Nasal cavity respiratory epithelium epithelial cell of viscerocranial mucosa (primary cell): ENCODE measurements around the gene ZNF687. TPM values are rescaled to one million over a fixed set of nuclear protein-coding genes. Genes with fewer than 3 reads are reported as not detected.

Source experiments
- total RNA-seq: library from RNA; depleted of rRNA; stranded (reverse); fragments of >200 nt; gene quantifications from 2 replicates; pipeline ENCODE4 v1.2.3, GENCODE V29; 2014

Gene ZNF687
- total RNA-seq: 12.3 and 17.9 TPM in 2 replicates

GRCh38 chr1:151281969-151282882, at the start of gene ZNF687:
TSS of gene ZNF687 (plus strand) at chr1:151282299. CDS start at chr1:151286292, 3,993 bp downstream.

GRCh38 chr1:151254217-151255213, 27.6 kb upstream of the ZNF687 start, which contains the start of gene PSMD4:
TSS of gene PSMD4 (plus strand) at chr1:151254734. CDS start at chr1:151254783, 49 bp downstream.

GRCh38 chr1:151327223-151327902, 45.3 kb downstream of the ZNF687 start, which contains the start of gene PI4KB:
TSS of gene PI4KB (minus strand) at chr1:151327416. CDS start at chr1:151316481, 10,935 bp downstream.

Other genes with a start within 250 kb of the ZNF687 start
- 3.3 and 7.5 TPM in 2 replicates for gene BNIPL, start 245.7 kb upstream of the ZNF687 start, total RNA-seq
- 0.71 and 1.0 TPM in 2 replicates for gene C1orf56, start 234.5 kb upstream of the ZNF687 start, total RNA-seq
- gene CDC42SE1, start 222.7 kb upstream of the ZNF687 start, total RNA-seq: 111 and 152 TPM in 2 replicates
- 1.7 and 3.3 TPM in 2 replicates for gene MLLT11, start 221.9 kb upstream of the ZNF687 start, total RNA-seq
- gene GABPB2, start 211.5 kb upstream of the ZNF687 start, total RNA-seq: 17.1 and 27.1 TPM in 2 replicates
- 0.34 and 1.3 TPM in 2 replicates for gene SEMA6C, start 135.7 kb upstream of the ZNF687 start, total RNA-seq
- not detected in 2 replicates for gene TNFAIP8L2, start 125.7 kb upstream of the ZNF687 start, total RNA-seq
- 5.8 and 6.5 TPM in 2 replicates for gene LYSMD1, start 116.4 kb upstream of the ZNF687 start, total RNA-seq
- gene SCNM1, start 116.2 kb upstream of the ZNF687 start, total RNA-seq: 24.1 and 24.3 TPM in 2 replicates
- gene TMOD4, start 106.3 kb upstream of the ZNF687 start, total RNA-seq: 0.21 TPM in 1 of 2 replicates, not detected in the other
- 48.7 and 56.0 TPM in 2 replicates for gene VPS72, start 92.1 kb upstream of the ZNF687 start, total RNA-seq
- gene PIP5K1A, start 83.7 kb upstream of the ZNF687 start, total RNA-seq: 84.6 and 96.4 TPM in 2 replicates
- 166 and 202 TPM in 2 replicates for gene PSMD4, start 27.6 kb upstream of the ZNF687 start, total RNA-seq
- gene PI4KB, start 45.1 kb downstream of the ZNF687 start, total RNA-seq: 27.7 and 51.7 TPM in 2 replicates
- 11.3 and 37.7 TPM in 2 replicates for gene RFX5, start 65.0 kb downstream of the ZNF687 start, total RNA-seq
- gene SELENBP1, start 90.4 kb downstream of the ZNF687 start, total RNA-seq: 1.0 and 2.7 TPM in 2 replicates
- gene PSMB4, start 117.3 kb downstream of the ZNF687 start, total RNA-seq: 210 and 365 TPM in 2 replicates
- 7.2 and 28.2 TPM in 2 replicates for gene POGZ, start 177.2 kb downstream of the ZNF687 start, total RNA-seq
- gene CGN, start 229.1 kb downstream of the ZNF687 start, total RNA-seq: 1.7 and 5.8 TPM in 2 replicates